Endothelial cell of umbilical vein (primary cell): Measurements from ENCODE around the gene STX11. TPM values are rescaled to one million over a fixed set of nuclear protein-coding genes. Genes with fewer than 3 reads are reported as not detected.
"Not testable (repeated sequence)": the region's sequence is repeated elsewhere in the genome, so short reads cannot be mapped to it uniquely, and the experiment has no call there.

Experiments
- BruUV-seq: library from RNA; stranded (reverse); fragments of 400-500 nt; replicated peaks from 2 replicates; lab custom pipeline; 2021; lab: Mats Ljungman, UMichigan
- CTCF ChIA-PET: fragments of 300-600, 350-600 bp; sonication (Branson Sonifier 250); formaldehyde crosslinking; loops from one replicate; lab custom pipeline; 2021; ENCODE audit warnings: antibody characterized with exemption, inconsistent platforms; lab: Charles Lee
- POLR2A ChIA-PET: fragments of 300-600, 350-600 bp; sonication (Branson Sonifier 250); formaldehyde crosslinking; loops from one replicate; lab custom pipeline; 2021; ENCODE audit warnings: antibody characterized with exemption, inconsistent platforms; lab: Charles Lee
- DNase-seq: peaks from one replicate; pipeline ENCODE4 v3.0.0-alpha.2; 2011; ENCODE audit warnings: low read depth, low spot score
- FAIRE-seq: peaks from 2 replicates; lab custom pipeline; 2011; peaks lifted over from hg19 to GRCh38; lab: Jason Lieb, UNC
- H2AFZ ChIP-seq: 2 replicates; pipeline ENCODE4 v1.6.0; 2012; ENCODE audit warnings: low read depth, low read length, control low read depth, inconsistent platforms
- H3K27ac ChIP-seq: 2 replicates; pipeline ENCODE4 v1.5.1; 2011; ENCODE audit warnings: low read depth, mild to moderate bottlenecking, control low read depth, low read length, moderate library complexity; ENCODE audit not compliant: insufficient read depth
- H3K27me3 ChIP-seq, 2 experiments: 2 replicates each; pipeline versions ENCODE4 v1.6.0 to v1.6.1; 2011; ENCODE audit warnings: low read length in 2 of 2, mixed read lengths in 1 of 2; ENCODE audit not compliant: control insufficient read depth in 2 of 2, insufficient read depth in 2 of 2
- H3K36me3 ChIP-seq, 2 experiments: 2 replicates in 1 of 2; 3 replicates in 1 of 2; pipeline ENCODE4 v1.5.1; 2011; ENCODE audit warnings: low read length in 2 of 2, mild to moderate bottlenecking in 1 of 2, moderate library complexity in 1 of 2; ENCODE audit not compliant: control insufficient read depth in 2 of 2, insufficient read depth in 2 of 2; ENCODE audit errors: extremely low read depth in 1 of 2
- H3K4me1 ChIP-seq: 3 replicates; pipeline ENCODE4 v1.5.1; 2011; ENCODE audit warnings: mild to moderate bottlenecking, low read length; ENCODE audit not compliant: control insufficient read depth, insufficient read depth; ENCODE audit errors: extremely low read depth
- H3K4me2 ChIP-seq: 2 replicates; pipeline ENCODE4 v1.6.1; 2011; ENCODE audit warnings: low read length, control low read depth, mixed read lengths; ENCODE audit not compliant: insufficient read depth
- H3K4me3 ChIP-seq, 3 experiments: fragments of 200-600 bp in 1 of 3; sonication (generic), shearing (Covaris generic) in 1 of 3; replicated peaks in 1 of 3; 2 replicates each; pipeline ENCODE4 v1.5.1; 2011 to 2016; ENCODE audit warnings: control low read depth in 3 of 3, low read length in 3 of 3, mild to moderate bottlenecking in 2 of 3, inconsistent platforms in 1 of 3, low read depth in 1 of 3, moderate library complexity in 1 of 3; ENCODE audit not compliant: insufficient read depth in 1 of 3
- H3K79me2 ChIP-seq: 2 replicates; pipeline ENCODE4 v1.6.0; 2012; ENCODE audit warnings: low read length, inconsistent platforms; ENCODE audit not compliant: control insufficient read depth, insufficient read depth
- H3K9ac ChIP-seq: replicated peaks from 2 replicates; pipeline ENCODE3; 2011; ENCODE audit warnings: low read length, control low read depth; ENCODE audit not compliant: insufficient read depth; ENCODE audit errors: extremely low read depth
- H3K9me1 ChIP-seq: replicated peaks from 3 replicates; pipeline ENCODE4 v1.6.0; 2011; ENCODE audit warnings: mild to moderate bottlenecking, low read length; ENCODE audit not compliant: control insufficient read depth, insufficient read depth; ENCODE audit errors: extremely low read depth
- H3K9me3 ChIP-seq: replicated peaks from 2 replicates; pipeline ENCODE4 v1.5.1; 2012; ENCODE audit warnings: low read length, inconsistent platforms; ENCODE audit not compliant: control insufficient read depth, insufficient read depth
- H4K20me1 ChIP-seq: replicated peaks from 2 replicates; pipeline ENCODE3; 2011; ENCODE audit warnings: mild to moderate bottlenecking, low read length; ENCODE audit not compliant: control insufficient read depth, insufficient read depth; ENCODE audit errors: extremely low read depth
- EZH2 ChIP-seq: IDR thresholded peaks from 2 replicates; pipeline ENCODE4 v1.6.1; 2012; ENCODE audit warnings: borderline replicate concordance, low read depth, mild to moderate bottlenecking, moderate library complexity, low read length, inconsistent platforms; ENCODE audit not compliant: severe bottlenecking
- FOS ChIP-seq: IDR thresholded peaks from 2 replicates; pipeline ENCODE4 v1.6.1; 2011; ENCODE audit warnings: mild to moderate bottlenecking, low read length, moderate library complexity, borderline replicate concordance; ENCODE audit not compliant: insufficient read depth
- GATA2 ChIP-seq: IDR thresholded peaks from 2 replicates; pipeline ENCODE4 v1.7.0; 2011; ENCODE audit warnings: low read depth, mild to moderate bottlenecking, moderate library complexity, mixed read lengths, low read length; ENCODE audit not compliant: insufficient read length, insufficient read depth
- JUN ChIP-seq: IDR thresholded peaks from 2 replicates; pipeline ENCODE4 v1.6.1; 2011; ENCODE audit warnings: borderline replicate concordance, low read depth; ENCODE audit not compliant: insufficient read length, insufficient read depth
- MYC ChIP-seq: IDR thresholded peaks from one replicate; pipeline ENCODE4 v1.6.1; 2011; ENCODE audit warnings: mild to moderate bottlenecking, low read depth, low read length
- POLR2A ChIP-seq: IDR thresholded peaks from 2 replicates; pipeline ENCODE4 v1.6.1; 2012; ENCODE audit warnings: low read depth, mild to moderate bottlenecking, control low read depth, low read length
- POLR2AphosphoS5 ChIP-seq: IDR thresholded peaks from 2 replicates; pipeline ENCODE4 v1.6.1; 2012; ENCODE audit warnings: low read depth, mild to moderate bottlenecking, control low read depth, low read length, moderate library complexity; ENCODE audit not compliant: insufficient read depth
- dilution Hi-C: fragments of 300-500 bp; cut with MboI; formaldehyde crosslinking; loops from one replicate; pipeline ENCODE4 v1.15.0; 2019; ENCODE audit warnings: low sequenced_read_pairs; ENCODE audit not compliant: extremely low pct_ligation_motif_present
- intact Hi-C: fragments of 100-400 bp; cut with micrococcal nuclease; formaldehyde crosslinking; loops from one replicate; pipeline ENCODE4 v1.10.0; 2022
- polyA plus RNA-seq, 4 experiments: library from polyadenylated mRNA; depleted of rRNA in 3 of 4; stranded (reverse) in 3 of 4; unstranded in 1 of 4; fragments of >200 nt; gene quantifications; 2 replicates each; pipeline versions ENCODE4 v1.2.1 to v1.2.3, GENCODE V29; 2011 to 2012; ENCODE audit warnings: missing spikeins in 1 of 4
- total RNA-seq: library from RNA; stranded (reverse); gene quantifications from 2 replicates; pipeline ENCODE4 v1.2.3, GENCODE V29; 2021
- TF ChIP-seq, protein P1 (sequence below): IDR thresholded peaks from 2 replicates; pipeline ENCODE4 v1.6.1; 2011; ENCODE audit not compliant: insufficient read depth, insufficient read length
- TF ChIP-seq, protein P2 (sequence below), 2 donors: IDR thresholded peaks; 1 replicate in 1 of 2; 2 replicates in 1 of 2; pipeline ENCODE4 v1.5.1; 2011; ENCODE audit warnings: low read length in 2 of 2, mild to moderate bottlenecking in 2 of 2, moderate library complexity in 2 of 2, control low read depth in 1 of 2, inconsistent platforms in 1 of 2, low read depth in 1 of 2; ENCODE audit not compliant: insufficient read depth in 1 of 2; ENCODE audit errors: extremely low read depth in 1 of 2

Gene STX11
- total and polyA plus RNA-seq, 2 donors (not counting 3 experiments of a cell fraction or from before 2014, with no cell fraction given), result 4.7 to 8.9 TPM

DNA sequence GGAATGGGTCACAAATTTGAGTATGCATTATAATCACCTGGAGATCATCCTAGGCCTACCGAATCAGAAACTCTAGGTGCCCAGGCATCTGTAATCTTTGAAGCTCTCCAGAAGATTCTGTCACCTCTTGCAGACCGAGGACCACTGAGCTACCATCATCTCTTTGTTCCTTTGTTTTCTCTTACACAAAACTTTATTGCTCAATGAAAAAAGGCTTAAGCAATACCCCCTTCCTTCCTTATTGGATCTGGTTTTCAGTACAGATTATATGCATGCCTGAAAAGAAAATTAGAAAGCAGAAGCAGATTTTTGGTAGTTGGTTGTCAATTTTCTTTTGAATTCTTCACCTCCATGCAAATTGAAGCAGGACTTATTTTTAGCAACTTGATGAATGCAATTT is 31.3 kb downstream of the STX11 start:
- Histone ChIP-seq H3K79me2 (no peaks in the 10 kb centered on the region), H3K9me3 (no peaks in the 10 kb centered on the region), H3K27ac (no peak overlapping the region), H3K4me1 (no peaks in the 10 kb centered on the region), H3K4me2 (no peak overlapping the region), H3K36me3 (peaks cover 0 to under 1% of the 10 kb centered on the region in 2 experiments), H3K9ac (no peak overlapping the region), H2AFZ (no peak overlapping the region), H3K4me3 (no peak overlapping the region), H4K20me1 (no peaks in the 10 kb centered on the region), H3K27me3 (no peaks in the 10 kb centered on the region), H3K9me1 (no peaks in the 10 kb centered on the region)
- no peak for TF ChIP-seq POLR2AphosphoS5
- no peak for TF ChIP-seq GATA2
- TF ChIP-seq, protein P1, sequence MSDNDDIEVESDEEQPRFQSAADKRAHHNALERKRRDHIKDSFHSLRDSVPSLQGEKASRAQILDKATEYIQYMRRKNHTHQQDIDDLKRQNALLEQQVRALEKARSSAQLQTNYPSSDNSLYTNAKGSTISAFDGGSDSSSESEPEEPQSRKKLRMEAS, result no peak
- TF ChIP-seq, protein P2, sequence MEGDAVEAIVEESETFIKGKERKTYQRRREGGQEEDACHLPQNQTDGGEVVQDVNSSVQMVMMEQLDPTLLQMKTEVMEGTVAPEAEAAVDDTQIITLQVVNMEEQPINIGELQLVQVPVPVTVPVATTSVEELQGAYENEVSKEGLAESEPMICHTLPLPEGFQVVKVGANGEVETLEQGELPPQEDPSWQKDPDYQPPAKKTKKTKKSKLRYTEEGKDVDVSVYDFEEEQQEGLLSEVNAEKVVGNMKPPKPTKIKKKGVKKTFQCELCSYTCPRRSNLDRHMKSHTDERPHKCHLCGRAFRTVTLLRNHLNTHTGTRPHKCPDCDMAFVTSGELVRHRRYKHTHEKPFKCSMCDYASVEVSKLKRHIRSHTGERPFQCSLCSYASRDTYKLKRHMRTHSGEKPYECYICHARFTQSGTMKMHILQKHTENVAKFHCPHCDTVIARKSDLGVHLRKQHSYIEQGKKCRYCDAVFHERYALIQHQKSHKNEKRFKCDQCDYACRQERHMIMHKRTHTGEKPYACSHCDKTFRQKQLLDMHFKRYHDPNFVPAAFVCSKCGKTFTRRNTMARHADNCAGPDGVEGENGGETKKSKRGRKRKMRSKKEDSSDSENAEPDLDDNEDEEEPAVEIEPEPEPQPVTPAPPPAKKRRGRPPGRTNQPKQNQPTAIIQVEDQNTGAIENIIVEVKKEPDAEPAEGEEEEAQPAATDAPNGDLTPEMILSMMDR (IDR thresholded peaks at IDR 0.05; ENCODE audit: extremely low read depth in 1 of 2, insufficient read depth in 1 of 2, low read depth in 1 of 2, low read length in 2 of 2), result no peak
- TF ChIP-seq POLR2A, result no peak
- no peak for TF ChIP-seq MYC
- no peak for TF ChIP-seq JUN
- no peak for TF ChIP-seq EZH2
- no peak for TF ChIP-seq FOS
- POLR2A ChIA-PET, result no interaction called here
- DNase-seq (no peak), FAIRE-seq (no peak)
- BruUV-seq, result no TSS peak
- CTCF ChIA-PET, result interaction anchor here (0.8 to 0.9 kb wide), 2 partner anchors 10 to 76 kb away, joined by 3 read pairs; no protein-coding TSS in a partner anchor
- dilution Hi-C loops (no loop called here), intact Hi-C loops (no loop called here)

DNA sequence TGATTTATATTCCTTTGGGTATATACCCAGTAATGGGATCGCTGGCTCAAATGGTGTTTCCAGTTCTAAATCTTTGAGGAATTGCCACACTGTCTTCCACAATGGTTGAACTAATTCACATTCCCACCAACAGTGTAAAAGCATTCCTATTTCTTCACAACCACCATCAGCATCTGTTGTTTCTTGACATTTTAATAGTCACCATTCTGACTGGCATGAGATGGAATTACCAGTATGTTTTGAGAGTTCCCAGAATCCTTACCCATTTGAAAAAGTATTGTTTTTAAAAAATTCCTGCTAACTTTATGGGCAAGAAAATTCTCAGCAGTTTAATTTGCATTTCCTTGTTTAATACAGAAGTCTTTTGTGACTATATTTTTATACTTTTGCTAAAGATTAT is 33.9 kb downstream of the STX11 start:
- BruUV-seq, POLR2A ChIA-PET, dilution Hi-C loops: not testable (repeated sequence)

More for the DNA sequence above, 33.9 kb downstream of the STX11 start:
- H3K36me3 ChIP-seq, H4K20me1 ChIP-seq, H3K27ac ChIP-seq, H3K4me3 ChIP-seq, H3K4me1 ChIP-seq, H3K9me1 ChIP-seq, H3K9me3 ChIP-seq, DNase-seq, intact Hi-C loops, CTCF ChIA-PET, H3K79me2 ChIP-seq, H3K4me2 ChIP-seq, H3K27me3 ChIP-seq, FAIRE-seq, H3K9ac ChIP-seq, H2AFZ ChIP-seq: not testable (repeated sequence)
